ENCODE data around the gene AKIRIN2. TPM values are rescaled to one million over a fixed set of nuclear protein-coding genes. Genes with fewer than 3 reads are reported as not detected.
A peak's percentile ranks its signal among the peaks of the same experiment; 100 is the strongest.

Gene AKIRIN2
- total and polyA plus RNA-seq, 2 of the 13 experiments (the other 11 are each of a cell fraction or from before 2014, with no cell fraction given), result 15.6 to 23.4 TPM

- TF ChIP-seq DNMT3B (CRISPR knock-in tag; conservative IDR thresholded peaks at IDR 0.05) (peak; percentile 90; the same call in 1 of the 2 replicates), ZNF234 (CRISPR knock-in tag; conservative IDR thresholded peaks at IDR 0.05) (no peak), CBFB (CRISPR knock-in tag; IDR thresholded peaks at IDR 0.05) (peak; percentile 93), ZC3H13 (CRISPR knock-in tag; IDR thresholded peaks at IDR 0.05) (0 out of 2 replicates have a peak, but pooled peaks have one; percentile 50), HMGA1 (CRISPR knock-in tag; conservative IDR thresholded peaks at IDR 0.05) (no peak), ZNF317 (CRISPR knock-in tag; IDR thresholded peaks at IDR 0.05) (peak; percentile 81), NKX3-1 (CRISPR knock-in tag; IDR thresholded peaks at IDR 0.05) (no peak), HDAC6 (IDR thresholded peaks at IDR 0.05; ENCODE audit: low read depth, low read length) (no peak), ZNF3 (CRISPR knock-in tag; IDR thresholded peaks at IDR 0.05) (peak; percentile 81; the same call in 1 of the 2 replicates), DPF2 (CRISPR knock-in tag; IDR thresholded peaks at IDR 0.05; ENCODE audit: borderline replicate concordance, low read depth) (peak; percentile 97), ZNF12 (CRISPR knock-in tag; IDR thresholded peaks at IDR 0.05) (peak; percentile 77; the same call in 1 of the 2 replicates), ETV6 (CRISPR knock-in tag; conservative IDR thresholded peaks at IDR 0.05) (0 out of 2 replicates have a peak, but pooled peaks have one; percentile 34), TRIM24 (CRISPR knock-in tag; IDR thresholded peaks at IDR 0.05) (peak; percentile 96), NFE2L2 (IDR thresholded peaks at IDR 0.05; ENCODE audit: low read length) (no peak), MAFK (conservative IDR thresholded peaks at IDR 0.05 in 1 of 2, IDR thresholded peaks at IDR 0.05 in 1 of 2; ENCODE audit: low read length in 2 of 2) (no peak), ZNF282 (IDR thresholded peaks at IDR 0.05; ENCODE audit: partially characterized antibody) (no peak), ZNF549 (CRISPR knock-in tag; IDR thresholded peaks at IDR 0.05) (no peak), KLF9 (CRISPR knock-in tag; IDR thresholded peaks at IDR 0.05; ENCODE audit: low read depth) (0 out of 2 replicates have a peak, but pooled peaks have one; percentile 79), SMAD3 (CRISPR knock-in tag; IDR thresholded peaks at IDR 0.05) (peak; percentile 100)
- TF ChIP-seq, protein P1, sequence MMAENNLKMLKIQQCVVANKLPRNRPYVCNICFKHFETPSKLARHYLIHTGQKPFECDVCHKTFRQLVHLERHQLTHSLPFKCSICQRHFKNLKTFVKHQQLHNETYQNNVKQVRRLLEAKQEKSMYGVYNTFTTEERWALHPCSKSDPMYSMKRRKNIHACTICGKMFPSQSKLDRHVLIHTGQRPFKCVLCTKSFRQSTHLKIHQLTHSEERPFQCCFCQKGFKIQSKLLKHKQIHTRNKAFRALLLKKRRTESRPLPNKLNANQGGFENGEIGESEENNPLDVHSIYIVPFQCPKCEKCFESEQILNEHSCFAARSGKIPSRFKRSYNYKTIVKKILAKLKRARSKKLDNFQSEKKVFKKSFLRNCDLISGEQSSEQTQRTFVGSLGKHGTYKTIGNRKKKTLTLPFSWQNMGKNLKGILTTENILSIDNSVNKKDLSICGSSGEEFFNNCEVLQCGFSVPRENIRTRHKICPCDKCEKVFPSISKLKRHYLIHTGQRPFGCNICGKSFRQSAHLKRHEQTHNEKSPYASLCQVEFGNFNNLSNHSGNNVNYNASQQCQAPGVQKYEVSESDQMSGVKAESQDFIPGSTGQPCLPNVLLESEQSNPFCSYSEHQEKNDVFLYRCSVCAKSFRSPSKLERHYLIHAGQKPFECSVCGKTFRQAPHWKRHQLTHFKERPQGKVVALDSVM (CRISPR knock-in tag; IDR thresholded peaks at IDR 0.05), result peak; percentile 38; the same call in 1 of the 2 replicates
- TF ChIP-seq, protein P2, sequence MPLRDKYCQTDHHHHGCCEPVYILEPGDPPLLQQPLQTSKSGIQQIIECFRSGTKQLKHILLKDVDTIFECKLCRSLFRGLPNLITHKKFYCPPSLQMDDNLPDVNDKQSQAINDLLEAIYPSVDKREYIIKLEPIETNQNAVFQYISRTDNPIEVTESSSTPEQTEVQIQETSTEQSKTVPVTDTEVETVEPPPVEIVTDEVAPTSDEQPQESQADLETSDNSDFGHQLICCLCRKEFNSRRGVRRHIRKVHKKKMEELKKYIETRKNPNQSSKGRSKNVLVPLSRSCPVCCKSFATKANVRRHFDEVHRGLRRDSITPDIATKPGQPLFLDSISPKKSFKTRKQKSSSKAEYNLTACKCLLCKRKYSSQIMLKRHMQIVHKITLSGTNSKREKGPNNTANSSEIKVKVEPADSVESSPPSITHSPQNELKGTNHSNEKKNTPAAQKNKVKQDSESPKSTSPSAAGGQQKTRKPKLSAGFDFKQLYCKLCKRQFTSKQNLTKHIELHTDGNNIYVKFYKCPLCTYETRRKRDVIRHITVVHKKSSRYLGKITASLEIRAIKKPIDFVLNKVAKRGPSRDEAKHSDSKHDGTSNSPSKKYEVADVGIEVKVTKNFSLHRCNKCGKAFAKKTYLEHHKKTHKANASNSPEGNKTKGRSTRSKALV (CRISPR knock-in tag; IDR thresholded peaks at IDR 0.05), result peak; percentile 69; the same call in 1 of the 2 replicates
- TF ChIP-seq, protein P3, sequence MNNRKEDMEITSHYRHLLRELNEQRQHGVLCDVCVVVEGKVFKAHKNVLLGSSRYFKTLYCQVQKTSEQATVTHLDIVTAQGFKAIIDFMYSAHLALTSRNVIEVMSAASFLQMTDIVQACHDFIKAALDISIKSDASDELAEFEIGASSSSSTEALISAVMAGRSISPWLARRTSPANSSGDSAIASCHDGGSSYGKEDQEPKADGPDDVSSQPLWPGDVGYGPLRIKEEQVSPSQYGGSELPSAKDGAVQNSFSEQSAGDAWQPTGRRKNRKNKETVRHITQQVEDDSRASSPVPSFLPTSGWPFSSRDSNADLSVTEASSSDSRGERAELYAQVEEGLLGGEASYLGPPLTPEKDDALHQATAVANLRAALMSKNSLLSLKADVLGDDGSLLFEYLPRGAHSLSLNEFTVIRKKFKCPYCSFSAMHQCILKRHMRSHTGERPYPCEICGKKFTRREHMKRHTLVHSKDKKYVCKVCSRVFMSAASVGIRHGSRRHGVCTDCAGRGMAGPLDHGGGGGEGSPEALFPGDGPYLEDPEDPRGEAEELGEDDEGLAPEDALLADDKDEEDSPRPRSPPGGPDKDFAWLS (CRISPR knock-in tag; IDR thresholded peaks at IDR 0.05; ENCODE audit: borderline replicate concordance), result no peak
- TF ChIP-seq, protein P4, sequence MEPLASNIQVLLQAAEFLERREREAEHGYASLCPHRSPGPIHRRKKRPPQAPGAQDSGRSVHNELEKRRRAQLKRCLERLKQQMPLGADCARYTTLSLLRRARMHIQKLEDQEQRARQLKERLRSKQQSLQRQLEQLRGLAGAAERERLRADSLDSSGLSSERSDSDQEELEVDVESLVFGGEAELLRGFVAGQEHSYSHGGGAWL (CRISPR knock-in tag; IDR thresholded peaks at IDR 0.05), result no peak
These were observed 30.4 kb downstream of the AKIRIN2 start (continued) for GRCh38 chr6:87671555-87672029.
